A673 (cell line): Measurements from ENCODE around the gene TLX1. TPM values are rescaled to one million over a fixed set of nuclear protein-coding genes. Genes with fewer than 3 reads are reported as not detected.

Experiments used
- BruUV-seq: library from RNA; stranded (reverse); fragments of 400-500 nt; replicated peaks from 2 replicates; lab custom pipeline; 2021; lab: Mats Ljungman, UMichigan
- CTCF ChIA-PET: fragments of 300-600 bp; sonication (Branson Sonifier 250); formaldehyde crosslinking; loops from one replicate; lab custom pipeline; 2022; ENCODE audit warnings: antibody characterized with exemption; lab: Charles Lee
- POLR2A ChIA-PET: fragments of 300-600 bp; sonication (Branson Sonifier 250); formaldehyde crosslinking; loops from one replicate; lab custom pipeline; 2022; ENCODE audit warnings: antibody characterized with exemption; ENCODE audit not compliant: low non-redundant PET; lab: Charles Lee
- DNase-seq: peaks from one replicate; pipeline ENCODE4 v3.0.0-alpha.2; 2015; ENCODE audit warnings: low spot score
- H3K27ac ChIP-seq: fragments of 200-600 bp; sonication (generic); 2 replicates; pipeline ENCODE4 v1.5.1; 2016; ENCODE audit warnings: mixed run types, low read depth, mild to moderate bottlenecking, mixed read lengths, antibody characterized with exemption, low read length; ENCODE audit not compliant: poor library complexity, severe bottlenecking
- H3K27me3 ChIP-seq: fragments of 200-600 bp; sonication (generic); replicated peaks from 2 replicates; pipeline ENCODE4 v1.6.1; 2017; ENCODE audit warnings: mixed run types, low read depth, mild to moderate bottlenecking, mixed read lengths, antibody characterized with exemption, low read length; ENCODE audit not compliant: insufficient read depth, poor library complexity
- H3K36me3 ChIP-seq: fragments of 200-600 bp; sonication (generic); 2 replicates; pipeline ENCODE4 v1.6.1; 2016; ENCODE audit warnings: mixed run types, mild to moderate bottlenecking, mixed read lengths, antibody characterized with exemption, low read length; ENCODE audit not compliant: insufficient read depth, poor library complexity, severe bottlenecking
- H3K4me1 ChIP-seq: fragments of 200-600 bp; sonication (generic); 2 replicates; pipeline ENCODE4 v1.6.1; 2017; ENCODE audit warnings: mixed run types, mild to moderate bottlenecking, mixed read lengths, antibody characterized with exemption, low read length; ENCODE audit not compliant: insufficient read depth, poor library complexity, severe bottlenecking
- H3K4me3 ChIP-seq: fragments of 200-600 bp; sonication (generic); 2 replicates; pipeline ENCODE4 v1.5.1; 2016; ENCODE audit warnings: low read depth, mixed run types, mild to moderate bottlenecking, mixed read lengths, low read length; ENCODE audit not compliant: poor library complexity, severe bottlenecking
- H3K9me3 ChIP-seq: fragments of 200-600 bp; sonication (generic); 2 replicates; pipeline ENCODE4 v1.6.1; 2016; ENCODE audit warnings: mixed run types, low read depth, mild to moderate bottlenecking, mixed read lengths, antibody characterized with exemption, low read length; ENCODE audit not compliant: poor library complexity, severe bottlenecking
- EZH2 ChIP-seq: fragments of 200-600 bp; sonication (generic); IDR thresholded peaks from 2 replicates; pipeline ENCODE4 v1.6.1; 2017; ENCODE audit warnings: borderline replicate concordance, low read depth, mild to moderate bottlenecking, mixed read lengths, antibody characterized with exemption, low read length; ENCODE audit not compliant: poor library complexity, severe bottlenecking
- intact Hi-C: fragments of 100-400 bp; cut with micrococcal nuclease; formaldehyde crosslinking; loops from one replicate; pipeline ENCODE4 v1.10.0; 2022; ENCODE audit not compliant: unreplicated experiment
- total RNA-seq: library from RNA; stranded (reverse); gene quantifications from 2 replicates; pipeline ENCODE4 v1.2.3, GENCODE V29; 2021
- TF ChIP-seq, protein P1 (sequence below): fragments of 300-800, 200-600 bp; sonication (generic); conservative IDR thresholded peaks from 2 replicates; pipeline ENCODE4 v1.5.1; 2017; ENCODE audit warnings: low read depth, mild to moderate bottlenecking, antibody characterized with exemption, low read length, moderate library complexity, mixed read lengths

The TLX1 gene
- total RNA-seq, 1 experiment from 2014 or later: not detected

GRCh38 chr10:101097881-101098280 lies 33.2 kb upstream of the TLX1 start:
- Histone ChIP-seq H3K36me3 (no peaks in the 10 kb centered on the region), H3K4me1 (no peaks in the 10 kb centered on the region), H3K9me3 (no peaks in the 10 kb centered on the region), H3K27me3 (peaks cover 15% of the 10 kb centered on the region), H3K27ac (no peak overlapping the region), H3K4me3 (no peak overlapping the region)
- no TSS peak for BruUV-seq
- POLR2A ChIA-PET: no interaction called here
- no peak for TF ChIP-seq EZH2
- TF ChIP-seq, protein P1, sequence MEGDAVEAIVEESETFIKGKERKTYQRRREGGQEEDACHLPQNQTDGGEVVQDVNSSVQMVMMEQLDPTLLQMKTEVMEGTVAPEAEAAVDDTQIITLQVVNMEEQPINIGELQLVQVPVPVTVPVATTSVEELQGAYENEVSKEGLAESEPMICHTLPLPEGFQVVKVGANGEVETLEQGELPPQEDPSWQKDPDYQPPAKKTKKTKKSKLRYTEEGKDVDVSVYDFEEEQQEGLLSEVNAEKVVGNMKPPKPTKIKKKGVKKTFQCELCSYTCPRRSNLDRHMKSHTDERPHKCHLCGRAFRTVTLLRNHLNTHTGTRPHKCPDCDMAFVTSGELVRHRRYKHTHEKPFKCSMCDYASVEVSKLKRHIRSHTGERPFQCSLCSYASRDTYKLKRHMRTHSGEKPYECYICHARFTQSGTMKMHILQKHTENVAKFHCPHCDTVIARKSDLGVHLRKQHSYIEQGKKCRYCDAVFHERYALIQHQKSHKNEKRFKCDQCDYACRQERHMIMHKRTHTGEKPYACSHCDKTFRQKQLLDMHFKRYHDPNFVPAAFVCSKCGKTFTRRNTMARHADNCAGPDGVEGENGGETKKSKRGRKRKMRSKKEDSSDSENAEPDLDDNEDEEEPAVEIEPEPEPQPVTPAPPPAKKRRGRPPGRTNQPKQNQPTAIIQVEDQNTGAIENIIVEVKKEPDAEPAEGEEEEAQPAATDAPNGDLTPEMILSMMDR: no peak
- CTCF ChIA-PET: interaction anchor here (7.2 kb wide), 1 partner anchor 43 kb away, joined by 106 read pairs; no protein-coding TSS in a partner anchor
- no peak for DNase-seq
- intact Hi-C loops: no loop called here

DNA sequence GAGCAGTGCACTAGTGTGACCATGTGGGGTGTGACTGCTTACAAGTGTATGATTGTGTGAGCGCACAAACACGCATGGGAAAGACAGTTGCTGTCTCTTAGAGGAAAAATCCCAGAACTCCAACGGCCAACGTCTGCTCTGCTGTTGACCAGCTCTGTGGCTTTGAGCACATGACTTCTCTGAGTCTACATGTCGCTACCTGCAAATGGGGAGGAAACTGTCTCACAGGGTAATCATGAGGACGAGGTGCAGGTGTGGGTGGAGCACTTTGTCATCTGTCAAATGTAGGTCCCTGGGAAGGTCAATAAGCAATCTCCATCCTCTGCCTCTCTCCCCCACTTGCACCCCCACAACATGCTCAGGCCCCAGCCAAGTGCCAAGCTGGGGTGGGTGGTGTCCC lies 31.2 kb upstream of the TLX1 start:
- POLR2A ChIA-PET: no interaction called here
- H3K9me3 ChIP-seq: no peaks in the 10 kb centered on the region
- intact Hi-C loops: no loop called here
- no peaks in the 10 kb centered on the region for H3K36me3 ChIP-seq
- CTCF ChIA-PET: interaction anchor here (1.3 kb wide), 1 partner anchor 42 kb away, joined by 8 read pairs; no protein-coding TSS in a partner anchor
- peaks cover 14% of the 10 kb centered on the region for H3K27me3 ChIP-seq
- DNase-seq: no peak
- BruUV-seq: no TSS peak
- TF ChIP-seq, protein P1: no peak
- no peak for TF ChIP-seq EZH2
- H3K4me3 ChIP-seq: no peak overlapping the region
- H3K27ac ChIP-seq: no peak overlapping the region
- H3K4me1 ChIP-seq: no peaks in the 10 kb centered on the region

DNA sequence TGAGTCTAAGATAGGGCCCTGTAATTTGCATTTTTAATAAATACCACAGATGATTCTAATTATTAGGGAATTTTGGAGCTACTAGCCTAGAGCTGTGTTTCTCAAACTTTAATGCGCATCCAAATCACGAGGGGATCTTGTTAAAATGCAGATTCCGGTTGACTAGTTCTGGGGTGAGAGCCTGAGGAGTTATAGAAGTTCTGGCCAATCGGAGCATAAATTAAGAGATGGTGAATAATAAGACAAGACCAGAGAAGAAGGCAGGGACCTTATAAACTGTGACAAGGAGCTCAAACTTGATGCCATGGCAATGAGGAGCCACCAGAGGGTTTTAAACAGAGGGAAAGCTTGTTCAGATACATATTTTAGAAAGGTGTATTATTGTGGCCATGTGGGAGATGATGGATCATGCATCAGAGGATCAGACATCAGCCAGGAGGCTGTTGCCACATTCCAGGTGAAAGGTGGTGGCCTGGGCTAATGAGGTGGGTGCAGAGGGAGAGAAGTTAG lies 29.7 kb upstream of the TLX1 start:
- Histone ChIP-seq H3K27me3 (peaks cover 14% of the 10 kb centered on the region), H3K9me3 (no peaks in the 10 kb centered on the region), H3K4me3 (no peak overlapping the region), H3K4me1 (no peaks in the 10 kb centered on the region), H3K36me3 (no peaks in the 10 kb centered on the region), H3K27ac (no peak overlapping the region)
- no TSS peak for BruUV-seq
- DNase-seq: no peak
- intact Hi-C loops: no loop called here
- TF ChIP-seq, protein P1: no peak
- TF ChIP-seq EZH2: no peak
- ChIA-PET POLR2A (no interaction called here), CTCF (interaction anchor here (1.0 to 2.3 kb wide), 2 partner anchors 41 to 534 kb away, joined by 3 to 9 read pairs; no protein-coding TSS in a partner anchor)
